Retinal pigment epithelial cell (primary cell): ENCODE results near the gene DHRS7B.
A peak's percentile ranks its signal among the peaks of the same experiment; 100 is the strongest.

Source experiments
- DNase-seq: peaks from one replicate; pipeline ENCODE4 v3.0.0-alpha.2; 2010; ENCODE audit warnings: low read depth
- H3K4me3 ChIP-seq: 2 replicates; pipeline ENCODE4 v1.5.1; 2011; ENCODE audit warnings: mild to moderate bottlenecking, low read length, control low read depth, moderate library complexity
- CTCF ChIP-seq: conservative IDR thresholded peaks from 2 replicates; pipeline ENCODE4 v1.5.1; 2011; ENCODE audit warnings: low read depth, low read length, control low read depth, inconsistent platforms

Gene DHRS7B

GRCh38 chr17:21209511-21210175 is 82.9 kb downstream of the DHRS7B start:
- DNase-seq = no peak
- H3K4me3 ChIP-seq = no peak overlapping the region
- no peak for TF ChIP-seq CTCF

DNA sequence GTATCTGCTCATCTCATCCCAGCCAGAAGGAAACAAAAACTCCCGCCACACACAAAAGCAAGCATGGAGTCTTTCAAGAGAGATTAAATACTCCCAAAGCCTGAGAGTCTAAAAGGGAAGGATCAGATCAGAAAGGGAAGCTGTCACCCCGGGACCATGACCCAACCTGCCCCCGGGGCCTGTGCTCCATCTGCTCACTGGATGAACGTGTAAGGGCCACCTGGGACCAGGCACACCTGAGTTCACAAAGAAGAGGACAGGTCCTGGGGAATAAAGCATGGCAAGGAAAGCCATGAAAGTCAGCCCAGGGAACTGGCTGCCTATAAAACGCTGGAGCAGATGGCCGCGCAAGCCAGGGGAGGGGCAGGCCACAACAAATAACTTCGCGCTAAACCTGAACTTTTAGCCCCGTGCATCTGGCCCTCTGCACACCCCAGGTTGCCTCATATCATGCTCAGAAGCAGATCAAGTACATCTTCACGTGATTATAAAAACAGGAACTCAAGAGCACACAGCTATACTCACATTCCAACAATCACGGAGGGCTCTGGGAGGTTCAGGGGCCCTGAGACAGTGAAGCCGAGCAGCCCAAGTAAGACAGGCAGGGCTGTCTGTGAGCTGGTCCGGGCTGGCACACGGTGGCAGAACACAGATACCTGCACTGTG is 83.8 kb downstream of the DHRS7B start:
- DNase-seq = no peak
- H3K4me3 ChIP-seq = no peak overlapping the region
- TF ChIP-seq CTCF = no peak

GRCh38 chr17:21211825-21212479 is 85.2 kb downstream of the DHRS7B start:
- TF ChIP-seq CTCF = no peak
- DNase-seq = no peak
- H3K4me3 ChIP-seq = no peak overlapping the region

- H3K4me3 ChIP-seq = peak overlapping the region; percentile 93
- no peak for TF ChIP-seq CTCF
- DNase-seq = no peak
Measured at GRCh38 chr17:21212826-21213637, 86.3 kb downstream of the DHRS7B start.

DNA sequence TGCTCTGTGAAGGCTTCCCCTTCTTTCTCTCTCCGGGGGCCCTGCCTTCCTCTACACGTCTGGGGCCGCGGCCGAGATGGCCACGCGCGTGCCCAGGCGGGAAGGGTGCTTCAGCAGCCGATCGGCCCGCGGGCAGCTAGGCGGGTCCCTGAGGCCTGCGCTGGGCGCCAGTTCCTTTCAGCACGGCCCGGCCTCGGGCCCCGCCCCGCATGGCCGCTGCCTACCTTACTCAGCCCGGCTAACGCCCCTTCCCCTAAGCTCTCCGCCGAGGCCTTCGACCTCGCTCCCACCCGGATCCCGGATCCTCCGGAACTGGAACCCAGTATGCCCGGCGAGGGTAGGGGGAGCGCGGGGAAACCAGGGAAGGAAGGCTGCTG is 86.9 kb downstream of the DHRS7B start:
- H3K4me3 ChIP-seq = peak overlapping the region; percentile 93
- no peak for DNase-seq
- TF ChIP-seq CTCF = no peak

DNA sequence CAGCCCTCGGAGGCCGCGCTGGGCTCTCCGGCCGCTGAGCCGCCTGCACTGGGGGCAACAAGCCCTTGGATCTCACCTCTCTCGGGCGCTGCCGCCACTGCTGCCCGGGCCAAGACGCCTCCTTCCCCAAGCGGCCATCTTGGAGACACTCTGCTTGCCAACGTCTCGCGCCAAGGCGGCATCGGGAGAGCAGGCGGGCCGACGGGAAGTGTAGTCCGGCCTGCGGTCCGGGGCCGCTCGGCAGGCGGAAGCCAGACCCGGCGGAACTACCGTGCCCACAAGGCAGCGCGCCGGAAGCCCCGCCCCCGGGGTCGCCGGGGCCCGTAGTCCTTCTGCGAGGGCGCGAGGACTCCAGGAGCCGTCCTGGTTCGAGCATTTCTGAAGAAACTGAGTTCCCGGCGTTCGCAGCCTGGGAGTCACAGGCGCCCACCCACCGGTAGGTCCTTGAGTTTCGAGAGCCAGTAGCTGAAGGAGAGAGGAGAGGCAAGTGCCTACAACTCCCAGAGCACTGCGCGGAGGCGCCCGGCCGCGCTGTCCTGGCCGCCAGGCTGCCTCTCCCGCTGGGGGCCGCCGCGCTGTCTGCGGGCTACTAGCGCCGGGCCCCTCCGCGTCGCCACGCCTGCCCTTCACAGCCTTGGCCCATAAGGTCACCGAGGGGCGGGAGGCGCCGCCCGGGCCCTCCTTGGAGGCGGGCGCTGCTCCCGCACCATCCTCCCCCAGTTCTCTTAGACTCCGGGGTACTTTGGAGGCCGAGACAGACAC is 87.4 kb downstream of the DHRS7B start, which contains the start of gene TMEM11:
TSS of gene TMEM11 (minus strand) at position 147 of the 762 bp plus-strand sequence. CDS start at position 138, 9 bp downstream.
- H3K4me3 ChIP-seq = peak within 1 kb of the TSS; percentile 93
- peak; percentile 84 for DNase-seq
- no peak for TF ChIP-seq CTCF
